ENCODE measurements around the gene SH3BGRL2. TPM values are rescaled to one million over a fixed set of nuclear protein-coding genes. Genes with fewer than 3 reads are reported as not detected.

SH3BGRL2 gene
- total RNA-seq, 1 experiment from 2014 or later, result 11.8 TPM

- no peak overlapping the region for H3K18ac ChIP-seq (ENCODE audit: insufficient read length, low read depth, low read length)
- TF ChIP-seq, protein P1, sequence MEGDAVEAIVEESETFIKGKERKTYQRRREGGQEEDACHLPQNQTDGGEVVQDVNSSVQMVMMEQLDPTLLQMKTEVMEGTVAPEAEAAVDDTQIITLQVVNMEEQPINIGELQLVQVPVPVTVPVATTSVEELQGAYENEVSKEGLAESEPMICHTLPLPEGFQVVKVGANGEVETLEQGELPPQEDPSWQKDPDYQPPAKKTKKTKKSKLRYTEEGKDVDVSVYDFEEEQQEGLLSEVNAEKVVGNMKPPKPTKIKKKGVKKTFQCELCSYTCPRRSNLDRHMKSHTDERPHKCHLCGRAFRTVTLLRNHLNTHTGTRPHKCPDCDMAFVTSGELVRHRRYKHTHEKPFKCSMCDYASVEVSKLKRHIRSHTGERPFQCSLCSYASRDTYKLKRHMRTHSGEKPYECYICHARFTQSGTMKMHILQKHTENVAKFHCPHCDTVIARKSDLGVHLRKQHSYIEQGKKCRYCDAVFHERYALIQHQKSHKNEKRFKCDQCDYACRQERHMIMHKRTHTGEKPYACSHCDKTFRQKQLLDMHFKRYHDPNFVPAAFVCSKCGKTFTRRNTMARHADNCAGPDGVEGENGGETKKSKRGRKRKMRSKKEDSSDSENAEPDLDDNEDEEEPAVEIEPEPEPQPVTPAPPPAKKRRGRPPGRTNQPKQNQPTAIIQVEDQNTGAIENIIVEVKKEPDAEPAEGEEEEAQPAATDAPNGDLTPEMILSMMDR (conservative IDR thresholded peaks at IDR 0.05), result peak; percentile 74
- H3K4ac ChIP-seq (ENCODE audit: low read depth, low read length), result no peak overlapping the region
- H3K27me3 Mint-ChIP-seq (ENCODE audit: low read depth), result no peaks in the 10 kb centered on the region
- H2AK5ac ChIP-seq (ENCODE audit: insufficient read length, low read length), result no peak overlapping the region
- no peak overlapping the region for H3K4me2 ChIP-seq (ENCODE audit: insufficient read depth, insufficient read length, low read length)
- H3K9me3 ChIP-seq (ENCODE audit: control insufficient read depth, low read depth, low read length), result no peaks in the 10 kb centered on the region
- no peaks in the 10 kb centered on the region for H3K27me3 ChIP-seq (ENCODE audit: insufficient read depth, low read length)
- H3K27ac Mint-ChIP-seq, result no peak overlapping the region
- no peak overlapping the region for H4K5ac ChIP-seq (ENCODE audit: insufficient read length, low read depth, low read length)
- no peaks in the 10 kb centered on the region for H3K79me2 ChIP-seq (ENCODE audit: insufficient read depth, low read length)
- no peak overlapping the region for H4K91ac ChIP-seq (ENCODE audit: insufficient read length, low read depth, low read length)
- H3T11ph ChIP-seq (ENCODE audit: low read length), result no peak overlapping the region
- H3K36me3 Mint-ChIP-seq (ENCODE audit: insufficient read depth in 1 of 3, low read depth in 3 of 3), result peaks cover 4 to 5% (median 5%) of the 10 kb centered on the region in 3 experiments; a peak in 3 of 7 replicates
- H3K9me3 Mint-ChIP-seq, result no peaks in the 10 kb centered on the region
- no peak overlapping the region for H2AFZ ChIP-seq (ENCODE audit: low read length)
- no peak overlapping the region for H3K4me3 Mint-ChIP-seq
- H2BK20ac ChIP-seq (ENCODE audit: low read depth, low read length, poor library complexity, severe bottlenecking), result no peak overlapping the region
- no peak overlapping the region for H4K8ac ChIP-seq (replicated peaks; ENCODE audit: insufficient read length, low read depth, low read length)
- H3K27ac ChIP-seq (ENCODE audit: insufficient read length, low read depth, low read length), result no peak overlapping the region
- H4K20me1 ChIP-seq (ENCODE audit: control insufficient read depth, insufficient read depth, insufficient read length), result no peaks in the 10 kb centered on the region
- no CpG with 5 or more reads among the region's 2 CpGs for WGBS (ENCODE audit: extremely low coverage, insufficient read length, low lambda C conversion rate)
- no peak overlapping the region for H2BK5ac ChIP-seq (ENCODE audit: insufficient read length, low read length)
- H3K14ac ChIP-seq (ENCODE audit: insufficient read depth, low read length), result no peak overlapping the region
- peaks cover 16 to 38% of the 10 kb centered on the region in 2 experiments for H3K4me1 Mint-ChIP-seq
- no peak overlapping the region for H3K56ac ChIP-seq (ENCODE audit: insufficient read length, low read depth, low read length)
- no peak overlapping the region for H2BK12ac ChIP-seq (ENCODE audit: insufficient read length, low read depth, low read length)
- H3K4me1 ChIP-seq (ENCODE audit: insufficient read depth, low read length), result no peaks in the 10 kb centered on the region
- H2BK15ac ChIP-seq (ENCODE audit: low read depth, low read length), result no peak overlapping the region
- H2BK120ac ChIP-seq (ENCODE audit: low read depth, low read length, poor library complexity, severe bottlenecking), result no peak overlapping the region
- no peaks in the 10 kb centered on the region for H3K79me1 ChIP-seq (ENCODE audit: insufficient read depth, low read depth, low read length, poor library complexity, severe bottlenecking)
- DNase-seq, result no peak
- H3K9ac ChIP-seq (ENCODE audit: extremely low read depth, insufficient read length, low read length), result no peak overlapping the region
- H3K23me2 ChIP-seq (ENCODE audit: insufficient read length, low read depth, low read length, poor library complexity, severe bottlenecking), result no peaks in the 10 kb centered on the region
- H3K23ac ChIP-seq (ENCODE audit: insufficient read length, low read depth, low read length), result no peak overlapping the region
Measured at GRCh38 chr6:79672631-79673111, 41.5 kb downstream of the SH3BGRL2 start.

Data from H9 (cell line).